Panc1 (cell line): ENCODE data around the gene CALM1. TPM values are rescaled to one million over a fixed set of nuclear protein-coding genes. Genes with fewer than 3 reads are reported as not detected.

ENCODE experiments used
- ATAC-seq: fragments of 200-7000 bp; cut with Tn5 transposase; 2 replicates; pipeline ENCODE4 v1.9.1; 2020; ENCODE audit warnings: mild to moderate bottlenecking, moderate library complexity
- BruUV-seq: library from RNA; stranded (reverse); fragments of 400-500 nt; replicated peaks from 2 replicates; lab custom pipeline; 2021; lab: Mats Ljungman, UMichigan
- CTCF ChIA-PET: fragments of 300-600 bp; sonication (Branson Sonifier 250); formaldehyde crosslinking; loops from one replicate; lab custom pipeline; 2022; ENCODE audit warnings: antibody characterized with exemption; lab: Charles Lee
- POLR2A ChIA-PET: fragments of 300-600 bp; sonication (Branson Sonifier 250); formaldehyde crosslinking; loops from one replicate; lab custom pipeline; 2022; ENCODE audit warnings: antibody characterized with exemption; lab: Charles Lee
- DNase-seq: peaks from one replicate; pipeline ENCODE4 v3.0.0-alpha.2; 2010; ENCODE audit warnings: low read depth, low spot score
- H3K27ac ChIP-seq: 2 replicates; pipeline ENCODE4 v1.5.1; 2011; ENCODE audit warnings: mild to moderate bottlenecking, low read length, inconsistent platforms
- H3K27me3 ChIP-seq: fragments of 200-500 bp; sonication (Bioruptor generic); 2 replicates; pipeline ENCODE4 v1.6.0; 2014; ENCODE audit warnings: low read length, inconsistent platforms; ENCODE audit not compliant: control insufficient read depth, insufficient read depth
- H3K36me3 ChIP-seq: fragments of 200-500 bp; sonication (Bioruptor generic); 2 replicates; pipeline ENCODE4 v1.5.1; 2014; ENCODE audit warnings: inconsistent platforms, mild to moderate bottlenecking, low read length, moderate library complexity; ENCODE audit not compliant: control insufficient read depth, insufficient read depth
- H3K4me1 ChIP-seq: 2 replicates; pipeline ENCODE4 v1.5.1; 2011; ENCODE audit warnings: inconsistent platforms, mild to moderate bottlenecking, low read length, moderate library complexity; ENCODE audit not compliant: control insufficient read depth, insufficient read depth
- H3K4me3 ChIP-seq, 2 experiments: 2 replicates each; pipeline ENCODE4 v1.5.1; 2011 to 2012; ENCODE audit warnings: low read depth in 2 of 2, low read length in 2 of 2, mild to moderate bottlenecking in 2 of 2, inconsistent platforms in 1 of 2, moderate library complexity in 1 of 2
- H3K9me3 ChIP-seq: fragments of 200-500 bp; sonication (Bioruptor generic); 2 replicates; pipeline ENCODE4 v1.5.1; 2014; ENCODE audit warnings: low read depth, mild to moderate bottlenecking, inconsistent platforms, low read length, moderate library complexity; ENCODE audit not compliant: control insufficient read depth, insufficient read depth
- CTCF ChIP-seq: fragments of 450-650 bp; IDR thresholded peaks from 2 replicates; pipeline ENCODE4 v1.5.1; 2017; ENCODE audit warnings: mild to moderate bottlenecking
- POLR2AphosphoS5 ChIP-seq: IDR thresholded peaks from 2 replicates; pipeline ENCODE4 v1.6.1; 2012; ENCODE audit warnings: mild to moderate bottlenecking, low read depth, low read length, moderate library complexity
- REST ChIP-seq, 2 experiments: IDR thresholded peaks; 2 replicates each; pipeline ENCODE4 v1.6.1; 2011 to 2012; ENCODE audit warnings: low read depth in 2 of 2, control low read depth in 1 of 2, low read length in 1 of 2, mild to moderate bottlenecking in 1 of 2, moderate library complexity in 1 of 2; ENCODE audit not compliant: insufficient read depth in 1 of 2
- SIN3A ChIP-seq: IDR thresholded peaks from 2 replicates; pipeline ENCODE4 v1.6.1; 2012; ENCODE audit warnings: low read depth, mild to moderate bottlenecking, low read length, moderate library complexity, borderline replicate concordance; ENCODE audit not compliant: insufficient read depth
- TCF7L2 ChIP-seq: IDR thresholded peaks from 2 replicates; pipeline ENCODE4 v1.6.1; 2011; ENCODE audit warnings: mild to moderate bottlenecking, low read depth, low read length, inconsistent platforms
- in situ Hi-C: cut with HindIII; loops from 2 replicates; pipeline ENCODE4 v1.10.0; 2016; ENCODE audit warnings: low sequenced_read_pairs, low pct_unique_long_range_greater_than_20kb
- intact Hi-C: fragments of 100-400 bp; cut with micrococcal nuclease; formaldehyde crosslinking; loops from one replicate; pipeline ENCODE4 v1.10.0; 2022; ENCODE audit not compliant: unreplicated experiment
- total RNA-seq: library from RNA; stranded (reverse); gene quantifications from one replicate; pipeline ENCODE4 v1.2.1, GENCODE V29; 2021; ENCODE audit not compliant: unreplicated experiment

The CALM1 gene
- total RNA-seq, 1 experiment from 2014 or later = 182 TPM

- ATAC-seq = peak; percentile 64
- ChIA-PET CTCF (no interaction called here), POLR2A (interaction anchor here (0.8 kb wide), 1 partner anchor 15 kb away, joined by 5 read pairs; no protein-coding TSS in a partner anchor)
- no peak for DNase-seq
- Histone ChIP-seq H3K9me3 (no peaks in the 10 kb centered on the region), H3K36me3 (peaks cover 15% of the 10 kb centered on the region), H3K27ac (peak overlapping the region; percentile 76), H3K4me1 (peaks cover 11% of the 10 kb centered on the region), H3K4me3 (peak overlapping the region; percentile 82 to 92), H3K27me3 (no peaks in the 10 kb centered on the region)
- TF ChIP-seq REST (IDR thresholded peaks at IDR 0.05; ENCODE audit: insufficient read depth in 1 of 2, low read depth in 2 of 2, low read length in 1 of 2) (no peak), CTCF (0 out of 2 replicates have a peak, but pooled peaks have one; percentile 10), POLR2AphosphoS5 (no peak), SIN3A (no peak), TCF7L2 (no peak)
- in situ Hi-C loops (no loop called here), intact Hi-C loops (loop anchor here (2.0 to 10.0 kb wide), 3 partner anchors 95 to 357 kb away; no protein-coding TSS in a partner anchor)
- no TSS peak for BruUV-seq
Measured at GRCh38 chr14:90397425-90398314, 841 bp downstream of the CALM1 start.

- peak overlapping the region; percentile 61; the same call in 1 of the 2 replicates for H3K27ac ChIP-seq
- DNase-seq (no peak), ATAC-seq (no peak; the same call in none of the 2 replicates)
- TF ChIP-seq POLR2AphosphoS5 (no peak), SIN3A (no peak), TCF7L2 (no peak), REST (IDR thresholded peaks at IDR 0.05; ENCODE audit: insufficient read depth in 1 of 2, low read depth in 2 of 2, low read length in 1 of 2) (no peak), CTCF (no peak)
- intact Hi-C loops (loop anchor here (2.0 to 10.0 kb wide), 3 partner anchors 96 to 356 kb away; no protein-coding TSS in a partner anchor), in situ Hi-C loops (no loop called here)
- H3K4me3 ChIP-seq = peak overlapping the region; percentile 82 to 92
- H3K9me3 ChIP-seq = no peaks in the 10 kb centered on the region
- H3K36me3 ChIP-seq = peaks cover 18% of the 10 kb centered on the region
- H3K4me1 ChIP-seq = peaks cover 11% of the 10 kb centered on the region
- ChIA-PET POLR2A (no interaction called here), CTCF (interaction anchor here (0.8 kb wide), 1 partner anchor 460 kb away, joined by 3 read pairs; no protein-coding TSS in a partner anchor)
- no TSS peak for BruUV-seq
- no peaks in the 10 kb centered on the region for H3K27me3 ChIP-seq
Measured at GRCh38 chr14:90398315-90398839, 1.5 kb downstream of the CALM1 start.
